HG03175 (cell line): ENCODE results near the gene NAA80.

Experiments used
- ATAC-seq: cut with Tn5 transposase; IDR thresholded peaks from one replicate; pipeline ENCODE4 v1.9.1; 2021; ENCODE audit warnings: mild to moderate bottlenecking, moderate library complexity; ENCODE audit not compliant: unreplicated experiment

The NAA80 gene

GRCh38 chr3:50331364-50331907 is 32.2 kb upstream of the NAA80 start:
- ATAC-seq, result no peak

DNA sequence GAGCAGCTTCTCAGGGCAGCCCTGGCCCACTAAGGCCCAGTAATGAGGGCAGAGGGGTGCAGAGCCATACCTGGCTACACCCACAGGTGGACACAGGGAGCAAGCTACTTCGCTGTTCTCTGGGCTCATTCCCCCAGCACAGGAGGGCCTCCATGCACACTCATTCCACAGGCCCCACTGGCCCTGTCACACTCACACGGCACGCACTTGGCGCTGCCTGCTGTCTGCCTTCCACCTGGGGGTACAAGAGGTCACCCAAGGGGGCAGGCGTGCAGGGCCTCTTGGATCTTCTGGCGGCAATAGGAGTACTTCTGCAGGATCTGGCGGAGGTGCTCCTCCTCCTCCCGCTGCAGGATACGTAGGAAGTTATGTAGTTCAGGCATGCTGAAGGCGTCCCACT is 31.1 kb upstream of the NAA80 start:
- no peak for ATAC-seq

DNA sequence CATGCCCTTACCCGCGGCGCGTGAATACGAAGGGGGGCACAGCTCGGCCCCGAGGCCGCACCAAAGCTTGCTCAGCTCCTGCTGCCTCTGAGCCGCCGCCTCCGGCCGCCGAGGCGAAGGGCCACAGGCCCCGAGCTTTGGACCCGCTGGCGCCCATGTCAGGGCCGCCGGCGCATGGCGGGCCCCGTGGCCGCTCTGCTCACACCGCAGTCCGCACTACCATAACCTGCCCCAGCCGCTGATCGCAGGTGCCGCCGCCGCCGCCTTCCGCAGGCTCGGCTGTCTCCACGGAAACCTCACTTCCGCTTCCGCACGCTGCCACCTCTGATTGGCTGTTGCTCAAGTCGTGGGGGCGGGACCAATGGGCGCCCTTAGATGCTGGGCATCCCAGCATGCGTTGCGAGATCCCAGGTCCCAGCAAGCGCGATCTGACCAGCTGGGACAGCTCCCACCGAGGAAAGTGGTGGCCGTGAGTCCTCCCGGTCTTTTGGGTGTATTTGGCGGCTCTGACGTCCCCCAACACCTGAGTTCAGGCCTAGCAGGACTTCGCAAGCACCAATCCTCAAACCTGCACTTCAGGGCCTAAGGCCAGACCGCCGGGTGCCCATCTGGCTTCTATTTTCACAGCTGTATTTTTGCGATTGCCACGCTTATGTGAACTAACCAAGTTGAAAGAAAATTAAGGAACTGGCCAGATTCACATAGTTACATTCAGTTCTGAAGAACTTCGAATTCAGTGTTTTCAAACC is 28.9 kb upstream of the NAA80 start, which contains the start of gene TUSC2:
Gene TUSC2, minus strand, starts transcription at position 281 of the 749 bp plus-strand sequence. Its CDS starts 124 bp downstream, at position 157.
- peak; percentile 90 for ATAC-seq

GRCh38 chr3:50327129-50327528 is 27.9 kb upstream of the NAA80 start:
- no peak for ATAC-seq

GRCh38 chr3:50326182-50326541 is 27.0 kb upstream of the NAA80 start:
- no peak for ATAC-seq

DNA sequence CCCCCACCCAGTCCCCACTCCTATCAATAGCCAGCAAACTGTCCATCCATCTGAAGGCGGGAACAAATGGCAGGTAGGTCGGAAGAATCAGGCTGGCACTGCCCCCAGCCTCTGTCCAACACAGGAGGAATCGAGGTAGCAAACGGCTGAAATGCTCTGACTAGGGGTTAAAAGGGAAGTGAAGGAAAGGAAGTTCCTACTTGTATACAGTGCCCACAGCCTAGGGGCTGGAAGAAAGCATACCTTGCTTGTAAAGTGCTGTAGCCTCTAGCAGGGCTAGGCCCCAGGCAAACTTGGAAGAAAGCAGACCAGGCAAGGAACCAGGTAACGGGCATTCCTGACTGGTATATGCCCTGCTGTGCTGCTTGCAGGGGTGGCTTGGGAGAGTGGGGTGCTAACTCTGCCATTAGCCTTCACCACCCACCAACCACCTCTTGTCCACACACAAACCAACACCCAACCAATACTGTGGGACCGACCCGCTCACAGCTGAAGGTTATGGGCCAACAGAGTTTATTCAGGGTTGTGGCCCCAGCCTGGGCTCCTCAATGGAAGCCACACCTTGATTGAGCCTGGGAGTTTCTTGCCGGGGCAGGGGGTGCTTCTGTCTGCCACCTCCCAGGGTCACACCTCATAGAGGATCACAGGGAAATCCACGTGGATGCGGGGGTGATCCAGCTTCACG is 26.4 kb upstream of the NAA80 start:
- no peak for ATAC-seq

GRCh38 chr3:50325113-50325480 is 25.9 kb upstream of the NAA80 start:
- no peak for ATAC-seq

- no peak for ATAC-seq
These were observed 25.3 kb upstream of the NAA80 start for GRCh38 chr3:50324351-50325112.

GRCh38 chr3:50323614-50324199 is 24.5 kb upstream of the NAA80 start:
- no peak for ATAC-seq

DNA sequence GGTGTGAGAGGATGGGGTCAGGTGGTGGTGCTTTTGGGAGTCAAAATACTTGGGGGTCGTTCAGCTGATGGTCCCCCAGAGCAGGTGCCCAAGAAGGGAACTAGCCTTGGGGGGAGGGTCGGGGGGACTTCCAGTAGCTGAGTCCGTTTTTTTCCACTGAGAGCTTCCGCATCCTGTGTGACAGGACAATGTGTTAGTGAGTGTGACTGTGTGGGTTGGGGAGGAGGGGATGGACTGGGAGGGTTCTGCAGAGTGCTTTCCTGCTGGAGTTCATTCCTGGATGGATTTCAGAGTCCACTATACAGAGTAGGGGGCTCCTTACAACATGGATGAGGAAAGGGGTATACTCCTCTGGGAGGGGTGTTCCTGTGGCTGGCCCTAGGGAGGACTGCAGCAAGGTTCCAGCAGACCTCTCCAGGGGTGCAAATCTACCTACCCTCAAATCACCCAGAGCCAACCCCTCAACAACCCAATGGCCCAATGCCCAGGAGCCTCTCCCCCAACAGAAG is 23.9 kb upstream of the NAA80 start:
- no peak for ATAC-seq

GRCh38 chr3:50322386-50323091 is 23.3 kb upstream of the NAA80 start, which contains the start of gene HYAL2:
Gene HYAL2, minus strand, starts transcription at chr3:50322745. Its CDS starts 2,256 bp downstream, at chr3:50320489.
- ATAC-seq, result no peak

DNA sequence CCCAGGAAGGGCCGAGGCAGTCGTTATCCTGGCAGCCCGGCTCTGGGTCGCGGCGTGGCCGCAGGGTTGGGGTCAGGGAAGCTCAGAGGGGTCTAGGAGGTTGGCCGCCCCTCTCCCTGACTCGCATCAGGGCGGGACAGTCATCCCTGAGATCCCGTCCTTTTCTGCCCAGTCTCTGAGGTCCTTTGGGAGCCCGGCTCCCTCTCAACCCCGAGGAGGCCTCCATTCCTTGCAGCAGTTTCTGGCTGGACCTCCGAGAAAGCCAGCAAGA is 22.8 kb upstream of the NAA80 start:
- no peak for ATAC-seq

GRCh38 chr3:50321336-50322114 is 22.3 kb upstream of the NAA80 start:
- peak; percentile 82 for ATAC-seq

DNA sequence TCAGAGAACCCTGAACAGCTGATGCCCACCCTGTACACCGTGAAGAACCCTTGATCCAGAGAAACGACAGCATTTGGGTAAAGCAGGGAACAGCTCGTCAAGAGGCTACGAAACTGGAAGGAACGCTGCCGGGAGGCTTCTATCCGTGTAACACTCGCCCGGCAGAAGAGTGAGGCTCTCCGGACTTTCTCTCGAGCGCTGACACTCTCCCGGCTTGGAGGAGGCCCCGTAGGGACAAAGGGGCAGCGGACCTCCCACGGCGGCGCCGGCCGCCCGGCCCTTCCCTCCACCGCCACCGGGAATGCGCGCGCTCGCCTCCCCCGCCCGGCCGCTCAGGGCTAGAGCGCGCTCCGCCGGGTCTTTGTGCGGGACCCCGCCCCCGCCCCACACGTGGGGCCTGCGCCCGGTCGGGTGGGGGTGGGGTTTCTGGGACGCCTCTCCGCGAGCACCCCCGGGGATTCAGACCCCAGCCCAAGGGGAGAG is 21.7 kb upstream of the NAA80 start:
- peak; percentile 41 for ATAC-seq

DNA sequence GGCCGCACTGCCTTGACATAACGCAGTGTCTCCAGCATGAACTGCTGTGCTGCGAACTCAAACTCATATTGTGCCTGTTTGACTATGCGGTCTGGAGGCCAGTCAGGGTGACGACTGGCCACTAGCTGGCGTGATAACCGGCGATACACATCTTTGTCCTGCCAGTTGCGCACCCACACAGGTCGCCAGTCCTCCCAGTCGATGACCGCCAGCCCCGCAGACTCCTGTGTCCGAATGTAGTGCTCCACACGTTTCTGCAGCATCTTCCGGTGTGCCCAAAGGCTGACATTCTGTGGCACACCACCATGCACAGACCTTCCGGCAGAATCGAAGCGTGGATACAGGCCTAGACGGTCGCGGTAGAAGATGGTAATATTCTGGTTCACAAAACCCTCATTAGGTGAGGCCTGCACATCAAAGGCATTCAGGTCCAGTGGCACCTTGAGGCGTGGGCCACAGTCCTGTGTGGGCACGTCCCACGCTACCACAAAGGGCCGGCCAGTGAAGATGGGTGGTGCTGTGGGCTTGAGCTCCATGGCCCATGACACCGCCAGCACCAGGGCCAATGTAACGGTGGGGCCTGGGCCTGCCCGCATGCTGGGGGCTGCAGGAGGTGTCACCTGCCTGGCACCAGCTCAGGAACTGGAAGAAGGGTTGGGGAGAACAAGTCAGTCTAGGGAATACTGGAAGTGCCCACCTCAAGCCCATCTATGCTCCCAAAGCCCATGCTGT is 20.9 kb upstream of the NAA80 start:
- no peak for ATAC-seq

- ATAC-seq, result no peak
These were observed 20.1 kb upstream of the NAA80 start for GRCh38 chr3:50319181-50319893.

- no peak for ATAC-seq
These were observed 19.4 kb upstream of the NAA80 start for GRCh38 chr3:50318615-50319014.

DNA sequence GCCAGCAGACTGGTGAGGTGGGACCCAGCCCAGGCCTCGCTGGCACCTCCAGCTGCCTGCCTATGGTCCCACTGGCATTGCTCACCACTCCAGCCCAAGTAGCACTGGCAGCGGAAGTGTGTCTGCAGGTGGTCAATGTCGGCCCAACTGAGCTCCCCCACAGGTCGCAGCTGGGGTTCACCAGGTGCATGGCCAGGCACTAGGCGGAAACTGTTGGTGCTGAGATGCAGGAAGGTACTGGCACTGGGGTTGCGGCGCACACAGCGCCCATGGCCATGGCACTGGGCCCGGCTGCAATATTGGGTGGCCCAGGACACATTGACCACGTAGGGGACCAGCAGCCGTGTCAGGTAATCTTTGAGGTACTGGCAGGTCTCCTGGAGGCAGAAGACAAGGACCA is 19.0 kb upstream of the NAA80 start:
- no peak for ATAC-seq
